Caco-2 (cell line): ENCODE data around the gene FGF14. TPM values are rescaled to one million over a fixed set of nuclear protein-coding genes. Genes with fewer than 3 reads are reported as not detected.

ENCODE experiments used
- BruUV-seq: library from RNA; stranded (reverse); fragments of 400-500 nt; replicated peaks from 2 replicates; lab custom pipeline; 2021; lab: Mats Ljungman, UMichigan
- CTCF ChIA-PET: fragments of 300-600 bp; sonication (Branson Sonifier 250); formaldehyde crosslinking; loops from one replicate; lab custom pipeline; 2022; ENCODE audit warnings: antibody characterized with exemption; lab: Charles Lee
- POLR2A ChIA-PET: fragments of 300-600 bp; sonication (Branson Sonifier 250); formaldehyde crosslinking; loops from one replicate; lab custom pipeline; 2022; ENCODE audit warnings: antibody characterized with exemption; lab: Charles Lee
- DNase-seq, 2 experiments: peaks; one replicate each; pipeline versions ENCODE4 v3.0.0 to v3.0.0-alpha.2; 2020 to 2022
- H3K27me3 ChIP-seq: replicated peaks from 2 replicates; pipeline ENCODE4 v1.6.0; 2011; ENCODE audit warnings: low read length; ENCODE audit not compliant: control insufficient read depth, insufficient read depth
- H3K36me3 ChIP-seq: 2 replicates; pipeline ENCODE4 v1.5.1; 2011; ENCODE audit warnings: low read length; ENCODE audit not compliant: control insufficient read depth, insufficient read depth
- H3K4me1 ChIP-seq: fragments of 250-450 bp; sonication (Bioruptor Pico); 2 replicates; pipeline ENCODE4 v1.5.1; 2020; ENCODE audit warnings: mild to moderate bottlenecking
- H3K4me3 ChIP-seq: 2 replicates; pipeline ENCODE4 v1.5.1; 2011; ENCODE audit warnings: low read depth, mild to moderate bottlenecking, control low read depth, low read length
- H3K9me3 ChIP-seq: fragments of 250-450 bp; sonication (Bioruptor Pico); 2 replicates; pipeline ENCODE4 v1.5.1; 2020; ENCODE audit warnings: mild to moderate bottlenecking, moderate library complexity
- H3K27ac Mint-ChIP-seq: one replicate; pipeline ENCODE4 v1.8.0; 2022; ENCODE audit warnings: mixed read lengths; ENCODE audit not compliant: unreplicated experiment
- H3K27me3 Mint-ChIP-seq: one replicate; pipeline ENCODE4 v1.8.0; 2022; ENCODE audit warnings: mixed read lengths; ENCODE audit not compliant: insufficient read depth, unreplicated experiment
- H3K36me3 Mint-ChIP-seq: one replicate; pipeline ENCODE4 v1.8.0; 2022; ENCODE audit warnings: mild to moderate bottlenecking, mixed read lengths; ENCODE audit not compliant: insufficient read depth, unreplicated experiment
- H3K4me1 Mint-ChIP-seq: one replicate; pipeline ENCODE4 v1.8.0; 2022; ENCODE audit warnings: low read depth, mixed read lengths; ENCODE audit not compliant: unreplicated experiment
- H3K4me3 Mint-ChIP-seq: one replicate; pipeline ENCODE4 v1.8.0; 2022; ENCODE audit warnings: mild to moderate bottlenecking, moderate library complexity, mixed read lengths; ENCODE audit not compliant: unreplicated experiment
- H3K9me3 Mint-ChIP-seq: one replicate; pipeline ENCODE4 v1.8.0; 2022; ENCODE audit warnings: mixed read lengths; ENCODE audit not compliant: unreplicated experiment
- CTCF ChIP-seq, 2 experiments: fragments of 200-600 bp in 1 of 2; IDR thresholded peaks; 1 replicate in 1 of 2; 2 replicates in 1 of 2; pipeline versions ENCODE4 v1.5.1 to v1.8.0; 2011 to 2022; ENCODE audit warnings: antibody characterized with exemption in 1 of 2, control low read depth in 1 of 2, inconsistent platforms in 1 of 2, low read depth in 1 of 2, low read length in 1 of 2, mild to moderate bottlenecking in 1 of 2, moderate library complexity in 1 of 2; ENCODE audit not compliant: insufficient read depth in 1 of 2, severe bottlenecking in 1 of 2, unreplicated experiment in 1 of 2
- intact Hi-C: fragments of 100-400 bp; cut with micrococcal nuclease; formaldehyde crosslinking; loops from one replicate; pipeline ENCODE4 v1.10.0; 2022; ENCODE audit not compliant: unreplicated experiment
- total RNA-seq: library from RNA; stranded (reverse); gene quantifications from 2 replicates; pipeline ENCODE4 v1.2.3, GENCODE V29; 2022

FGF14 gene
- total RNA-seq, 1 experiment from 2014 or later, result not detected

- Mint-ChIP-seq H3K4me1 (no peaks in the 10 kb centered on the region), H3K27ac (no peak overlapping the region), H3K4me3 (no peak overlapping the region), H3K9me3 (no peaks in the 10 kb centered on the region), H3K36me3 (no peaks in the 10 kb centered on the region), H3K27me3 (peaks cover 7% of the 10 kb centered on the region)
- BruUV-seq, result no TSS peak
- POLR2A ChIA-PET, result no interaction called here
- no peak for DNase-seq
- no peaks in the 10 kb centered on the region for H3K36me3 ChIP-seq
- H3K9me3 ChIP-seq, result no peaks in the 10 kb centered on the region
- no peaks in the 10 kb centered on the region for H3K27me3 ChIP-seq
- no peak for TF ChIP-seq CTCF (IDR thresholded peaks at IDR 0.05; ENCODE audit: insufficient read depth in 1 of 2, low read depth in 1 of 2, low read length in 1 of 2, severe bottlenecking in 1 of 2, unreplicated experiment in 1 of 2)
- CTCF ChIA-PET, result no interaction called here
- H3K4me3 ChIP-seq, result no peak overlapping the region
- H3K4me1 ChIP-seq, result peaks cover 3% of the 10 kb centered on the region; the same call in 1 of the 2 replicates
- intact Hi-C loops, result no loop called here
These were observed 655.3 kb downstream of the FGF14 start for GRCh38 chr13:101746513-101746912.

DNA sequence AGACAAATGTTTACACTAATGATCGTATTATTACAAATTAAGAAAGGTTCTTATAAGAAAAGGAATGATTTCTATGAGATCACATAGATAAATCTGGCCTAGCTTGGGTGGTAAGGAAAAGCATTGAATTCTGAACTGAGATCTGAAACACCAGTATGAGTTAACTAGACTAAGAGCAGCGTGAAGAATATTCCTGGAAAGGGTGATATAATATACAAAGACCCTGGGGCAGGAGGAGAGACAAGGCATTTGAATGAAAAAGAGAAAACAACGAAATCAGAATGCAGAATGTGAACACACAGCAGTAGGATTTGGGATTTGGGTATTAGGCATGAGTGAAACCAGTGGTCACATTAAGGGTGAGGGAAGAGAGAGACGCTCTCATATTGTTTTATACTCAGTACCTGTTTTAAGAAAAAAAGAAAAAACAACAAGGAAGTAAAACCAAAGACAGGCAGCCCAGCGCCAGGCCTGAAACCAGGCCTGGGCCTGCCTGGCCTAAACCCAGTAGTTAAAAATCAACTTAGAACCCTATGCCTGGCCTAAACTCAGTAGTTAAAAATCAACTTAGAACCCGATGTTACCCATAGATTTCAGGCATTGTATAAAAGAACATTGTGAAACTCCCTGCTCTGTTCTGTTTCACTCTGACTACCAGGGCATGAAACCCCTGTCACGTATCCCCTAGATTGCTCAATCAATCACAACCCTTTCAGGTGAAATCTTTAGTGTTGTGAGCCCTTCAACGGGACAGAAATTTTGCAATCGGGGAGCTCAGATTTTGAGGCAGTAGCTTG is 662.3 kb downstream of the FGF14 start:
- Mint-ChIP-seq H3K4me3 (no peak overlapping the region), H3K9me3 (no peaks in the 10 kb centered on the region), H3K27me3 (no peaks in the 10 kb centered on the region), H3K27ac (no peak overlapping the region), H3K4me1 (peaks cover 6% of the 10 kb centered on the region), H3K36me3 (no peaks in the 10 kb centered on the region)
- no TSS peak for BruUV-seq
- H3K9me3 ChIP-seq, result no peaks in the 10 kb centered on the region
- no peak overlapping the region for H3K4me3 ChIP-seq
- no peak for TF ChIP-seq CTCF (IDR thresholded peaks at IDR 0.05; ENCODE audit: insufficient read depth in 1 of 2, low read depth in 1 of 2, low read length in 1 of 2, severe bottlenecking in 1 of 2, unreplicated experiment in 1 of 2)
- no peaks in the 10 kb centered on the region for H3K27me3 ChIP-seq
- POLR2A ChIA-PET, result no interaction called here
- CTCF ChIA-PET, result no interaction called here
- DNase-seq, result no peak
- intact Hi-C loops, result no loop called here
- no peaks in the 10 kb centered on the region for H3K36me3 ChIP-seq
- peaks cover 3% of the 10 kb centered on the region; the same call in 1 of the 2 replicates for H3K4me1 ChIP-seq

DNA sequence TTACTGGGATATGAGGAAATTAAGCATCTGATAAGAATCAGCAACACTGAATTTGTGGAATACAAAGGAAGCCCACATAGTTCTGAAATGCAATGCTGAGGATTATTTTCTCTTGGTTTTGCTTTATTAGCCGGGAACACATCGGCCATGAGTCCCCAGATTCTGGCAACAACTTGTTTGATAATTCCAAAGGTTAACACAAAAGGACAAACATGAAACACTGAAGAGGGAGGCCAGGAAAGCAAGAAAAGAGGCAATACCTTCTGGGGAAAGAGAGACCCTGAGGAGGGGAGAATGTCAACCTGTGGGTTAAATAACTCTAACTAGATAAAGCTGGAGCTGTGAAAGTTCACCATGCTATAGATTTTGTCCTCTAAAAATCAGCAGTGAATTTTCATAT is 663.5 kb downstream of the FGF14 start:
- no peak for DNase-seq
- POLR2A ChIA-PET, result no interaction called here

More for the DNA sequence above, 663.5 kb downstream of the FGF14 start:
- H3K9me3 ChIP-seq, result no peaks in the 10 kb centered on the region
- H3K9me3 Mint-ChIP-seq, result no peaks in the 10 kb centered on the region
- intact Hi-C loops, result no loop called here
- H3K27ac Mint-ChIP-seq, result no peak overlapping the region
- H3K4me3 ChIP-seq, result no peak overlapping the region
- H3K36me3 Mint-ChIP-seq, result no peaks in the 10 kb centered on the region
- H3K27me3 ChIP-seq, result no peaks in the 10 kb centered on the region
- no peaks in the 10 kb centered on the region for H3K27me3 Mint-ChIP-seq
- CTCF ChIA-PET, result no interaction called here
- peaks cover 6% of the 10 kb centered on the region for H3K4me1 Mint-ChIP-seq
- peaks cover 3% of the 10 kb centered on the region; the same call in 1 of the 2 replicates for H3K4me1 ChIP-seq
- no peaks in the 10 kb centered on the region for H3K36me3 ChIP-seq
- BruUV-seq, result no TSS peak
- TF ChIP-seq CTCF (IDR thresholded peaks at IDR 0.05; ENCODE audit: insufficient read depth in 1 of 2, low read depth in 1 of 2, low read length in 1 of 2, severe bottlenecking in 1 of 2, unreplicated experiment in 1 of 2), result no peak
- H3K4me3 Mint-ChIP-seq, result no peak overlapping the region
